Esophagus squamous epithelium (tissue), 5 donors: ENCODE measurements around the gene PHTF2. TPM values are rescaled to one million over a fixed set of nuclear protein-coding genes. Genes with fewer than 3 reads are reported as not detected.

Experiments used
- DNase-seq: peaks from one replicate; lab custom pipeline; 2025; lab: John Stamatoyannopoulos, UW
- H3K27ac ChIP-seq, 4 donors: fragments of 200-600 bp; sonication (generic); one replicate each; pipeline ENCODE4 v1.5.1; 2016 to 2019; ENCODE audit warnings: mild to moderate bottlenecking in 1 of 4
- H3K27me3 ChIP-seq, 4 donors: fragments of 200-600 bp; sonication (generic); 1 replicate in 3 of 4; 2 replicates in 1 of 4; pipeline versions ENCODE4 v1.5.1 to v1.6.0; 2017 to 2021; ENCODE audit warnings: antibody characterized with exemption in 1 of 4
- H3K36me3 ChIP-seq, 3 donors: fragments of 200-600 bp; sonication (generic); one replicate each; pipeline ENCODE4 v1.5.1; 2016 to 2019
- H3K4me1 ChIP-seq, 3 donors: fragments of 200-600 bp; sonication (generic); one replicate each; pipeline ENCODE4 v1.5.1; 2017 to 2019
- H3K4me3 ChIP-seq, 4 donors: fragments of 200-600 bp; sonication (generic); 1 replicate in 3 of 4; 2 replicates in 1 of 4; pipeline ENCODE4 v1.5.1; 2016 to 2019; ENCODE audit warnings: mild to moderate bottlenecking in 2 of 4, moderate library complexity in 1 of 4
- H3K9me3 ChIP-seq, 3 donors: fragments of 200-600 bp; sonication (generic); one replicate each; pipeline ENCODE4 v1.5.1; 2016 to 2019
- CTCF ChIP-seq, 6 experiments: fragments of 450-650 bp in 4 of 6; fragments of 200-600 bp in 2 of 6; sonication (generic) in 2 of 6; IDR thresholded peaks; one replicate each; pipeline ENCODE4 v1.5.1; 2016 to 2019; ENCODE audit warnings: antibody characterized with exemption in 6 of 6, mild to moderate bottlenecking in 4 of 6, moderate library complexity in 4 of 6
- POLR2A ChIP-seq, 4 donors: fragments of 450-650 bp; IDR thresholded peaks; one replicate each; pipeline ENCODE4 v1.6.1; 2017; ENCODE audit warnings: antibody characterized with exemption in 4 of 4, mild to moderate bottlenecking in 4 of 4, moderate library complexity in 3 of 4
- WGBS, 2 donors: methylation state at CpG; one replicate each; pipeline ENCODE4 v1.1.5; 2018; 5-methylcytosine and 5-hydroxymethylcytosine counted together
- intact Hi-C: fragments of 100-400 bp; cut with DNase I; formaldehyde crosslinking; loops from one replicate; pipeline ENCODE4 v1.15.0; 2022
- total RNA-seq, 4 donors: library from RNA; depleted of rRNA; stranded (reverse); fragments of >200 nt; gene quantifications; one replicate each; pipeline ENCODE4 v1.1.0, GENCODE V29; 2016
- donor health status: DM: yes; HTN: yes; CAD: no.

Gene PHTF2
- total RNA-seq, 4 donors from 2014 or later, result 6.5 to 15.4 (median 13.5) TPM

- Histone ChIP-seq H3K9me3 (no peaks in the 10 kb centered on the region), H3K27ac (no peak overlapping the region), H3K4me3 (no peak overlapping the region), H3K4me1 (peaks cover 0 to 9% (median 0%) of the 10 kb centered on the region in 3 donors), H3K36me3 (peaks cover 0 to 16% (median 0%) of the 10 kb centered on the region in 3 donors), H3K27me3 (no peaks in the 10 kb centered on the region)
- no peak for TF ChIP-seq POLR2A (IDR thresholded peaks at IDR 0.05)
- TF ChIP-seq CTCF (IDR thresholded peaks at IDR 0.05), result no peak
- 59 to 66% methylated on average over 2 of the region's 2 CpGs for WGBS, 2 donors
- DNase-seq, result no peak
- intact Hi-C loops, result loop anchor here (10.0 kb wide), 1 partner anchor 276 kb away; no protein-coding TSS in a partner anchor
These were observed 131.9 kb downstream of the PHTF2 start for GRCh38 chr7:77930496-77930895.

- no peak for DNase-seq
- H3K4me1 ChIP-seq, result peaks cover 0 to 10% (median 0%) of the 10 kb centered on the region in 3 donors
- no peaks in the 10 kb centered on the region for H3K9me3 ChIP-seq
- H3K36me3 ChIP-seq, result peaks cover 0 to 16% (median 0%) of the 10 kb centered on the region in 3 donors
- H3K27me3 ChIP-seq, result no peaks in the 10 kb centered on the region
- no peak overlapping the region for H3K4me3 ChIP-seq
- TF ChIP-seq POLR2A (IDR thresholded peaks at IDR 0.05) (no peak), CTCF (IDR thresholded peaks at IDR 0.05) (no peak)
- WGBS, 2 donors, result 59 to 60% methylated on average over 5 of the region's 5 CpGs
- intact Hi-C loops, result loop anchor here (10.0 kb wide), 1 partner anchor 277 kb away; no protein-coding TSS in a partner anchor
- H3K27ac ChIP-seq, result no peak overlapping the region
These were observed 133.3 kb downstream of the PHTF2 start for GRCh38 chr7:77931841-77932240.

GRCh38 chr7:77933394-77933793 is 134.8 kb downstream of the PHTF2 start:
- no peaks in the 10 kb centered on the region for H3K27me3 ChIP-seq
- 37 to 56% methylated on average over 3 of the region's 3 CpGs for WGBS, 2 donors
- H3K27ac ChIP-seq, result peak overlapping the region in 2 of 4 donors; percentile 1 to 13
- H3K36me3 ChIP-seq, result peaks cover 0 to 8% (median 0%) of the 10 kb centered on the region in 3 donors
- no peak overlapping the region for H3K4me3 ChIP-seq
- no peak for DNase-seq
- no peak for TF ChIP-seq CTCF (IDR thresholded peaks at IDR 0.05)
- TF ChIP-seq POLR2A (IDR thresholded peaks at IDR 0.05), result no peak
- intact Hi-C loops, result loop anchor here (10.0 kb wide), 1 partner anchor 279 kb away; no protein-coding TSS in a partner anchor
- H3K4me1 ChIP-seq, result peaks cover 0 to 10% (median 0%) of the 10 kb centered on the region in 3 donors
- H3K9me3 ChIP-seq, result no peaks in the 10 kb centered on the region

- Histone ChIP-seq H3K27me3 (no peaks in the 10 kb centered on the region), H3K4me3 (no peak overlapping the region), H3K27ac (no peak overlapping the region), H3K36me3 (no peaks in the 10 kb centered on the region), H3K9me3 (no peaks in the 10 kb centered on the region), H3K4me1 (peaks cover 0 to 10% (median 0%) of the 10 kb centered on the region in 3 donors)
- DNase-seq, result no peak
- intact Hi-C loops, result loop anchor here (10.0 kb wide), 1 partner anchor 281 kb away; no protein-coding TSS in a partner anchor
- 63 to 67% methylated on average over 1 of the region's 1 CpG for WGBS, 2 donors
- TF ChIP-seq CTCF (IDR thresholded peaks at IDR 0.05) (peak in 3 of 6 experiments; percentile 21 to 36 (median 28)), POLR2A (IDR thresholded peaks at IDR 0.05) (no peak)
These were observed 137.2 kb downstream of the PHTF2 start for GRCh38 chr7:77935652-77936348.

- Histone ChIP-seq H3K4me1 (peaks cover 0 to under 1% (median 0%) of the 10 kb centered on the region in 3 donors), H3K9me3 (no peaks in the 10 kb centered on the region), H3K4me3 (no peak overlapping the region), H3K27ac (no peak overlapping the region), H3K36me3 (peaks cover 0 to 19% (median 0%) of the 10 kb centered on the region in 3 donors), H3K27me3 (no peaks in the 10 kb centered on the region)
- TF ChIP-seq CTCF (IDR thresholded peaks at IDR 0.05), result peak; percentile 24 to 63 (median 46)
- TF ChIP-seq POLR2A (IDR thresholded peaks at IDR 0.05), result no peak
- DNase-seq, result no peak
- intact Hi-C loops, result no loop called here
These were observed 142.1 kb downstream of the PHTF2 start for GRCh38 chr7:77940647-77941046.
